ENCODE results near the gene KLHDC8A.

DNA sequence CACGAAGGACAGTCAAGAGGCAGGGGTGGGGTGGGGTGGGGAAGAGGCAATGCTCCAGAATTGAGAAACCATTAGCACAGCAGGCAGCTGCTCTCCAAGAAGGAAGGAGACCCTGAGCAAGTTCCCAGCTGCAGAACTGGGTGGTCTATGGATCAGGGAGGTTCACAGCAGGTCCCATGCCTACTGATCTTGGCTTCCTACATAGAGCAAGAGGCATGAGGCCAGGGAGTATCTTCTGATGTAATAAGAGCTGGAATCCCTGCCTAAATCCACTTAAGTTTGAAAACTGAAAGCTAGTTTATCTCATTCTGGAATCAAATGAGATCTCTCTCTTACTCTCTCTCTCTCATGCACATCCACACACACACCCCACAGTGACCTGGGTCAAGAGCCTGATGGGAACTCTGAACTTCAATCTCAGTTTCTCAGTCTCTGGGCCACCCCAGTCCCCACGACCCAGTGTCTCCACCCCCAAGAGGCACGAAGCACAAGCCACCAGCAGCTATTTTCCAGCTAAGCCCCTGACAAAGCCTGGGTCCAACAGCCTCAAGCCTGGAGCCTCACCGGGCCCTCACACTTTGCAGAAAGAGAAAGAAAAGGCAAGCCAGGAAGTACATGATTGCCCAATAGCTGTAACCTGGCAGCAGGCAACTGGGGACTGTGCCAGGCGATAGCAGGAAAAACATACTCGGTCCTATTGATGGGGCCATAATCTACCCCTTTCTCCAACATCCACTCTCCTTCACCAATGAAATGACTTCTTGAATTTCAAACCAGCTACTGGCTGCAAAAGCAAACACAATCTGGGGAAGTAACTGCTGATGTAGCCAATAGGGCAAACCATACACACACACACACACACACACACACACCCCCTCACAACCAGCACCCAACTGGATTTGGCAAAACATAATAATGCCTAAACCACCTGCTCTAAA, 37.4 kb downstream of the KLHDC8A start:
- TF ChIP-seq JUND (CRISPR knock-in tag; IDR thresholded peaks at IDR 0.05) (no peak), ASH2L (IDR thresholded peaks at IDR 0.05; ENCODE audit: insufficient read length, low read depth, low read length) (no peak), TCF12 (IDR thresholded peaks at IDR 0.05) (no peak), TCF12 (CRISPR knock-in tag; IDR thresholded peaks at IDR 0.05) (no peak), CHD4 (IDR thresholded peaks at IDR 0.05; ENCODE audit: borderline replicate concordance, low read length) (no peak), ZNF335 (CRISPR knock-in tag; IDR thresholded peaks at IDR 0.05) (no peak), TP53 (CRISPR knock-in tag; conservative IDR thresholded peaks at IDR 0.05) (no peak), TBP (CRISPR knock-in tag; IDR thresholded peaks at IDR 0.05) (no peak), ZBTB3 (CRISPR knock-in tag; IDR thresholded peaks at IDR 0.05; ENCODE audit: borderline replicate concordance, low read depth) (no peak)
- TF ChIP-seq, protein P1, sequence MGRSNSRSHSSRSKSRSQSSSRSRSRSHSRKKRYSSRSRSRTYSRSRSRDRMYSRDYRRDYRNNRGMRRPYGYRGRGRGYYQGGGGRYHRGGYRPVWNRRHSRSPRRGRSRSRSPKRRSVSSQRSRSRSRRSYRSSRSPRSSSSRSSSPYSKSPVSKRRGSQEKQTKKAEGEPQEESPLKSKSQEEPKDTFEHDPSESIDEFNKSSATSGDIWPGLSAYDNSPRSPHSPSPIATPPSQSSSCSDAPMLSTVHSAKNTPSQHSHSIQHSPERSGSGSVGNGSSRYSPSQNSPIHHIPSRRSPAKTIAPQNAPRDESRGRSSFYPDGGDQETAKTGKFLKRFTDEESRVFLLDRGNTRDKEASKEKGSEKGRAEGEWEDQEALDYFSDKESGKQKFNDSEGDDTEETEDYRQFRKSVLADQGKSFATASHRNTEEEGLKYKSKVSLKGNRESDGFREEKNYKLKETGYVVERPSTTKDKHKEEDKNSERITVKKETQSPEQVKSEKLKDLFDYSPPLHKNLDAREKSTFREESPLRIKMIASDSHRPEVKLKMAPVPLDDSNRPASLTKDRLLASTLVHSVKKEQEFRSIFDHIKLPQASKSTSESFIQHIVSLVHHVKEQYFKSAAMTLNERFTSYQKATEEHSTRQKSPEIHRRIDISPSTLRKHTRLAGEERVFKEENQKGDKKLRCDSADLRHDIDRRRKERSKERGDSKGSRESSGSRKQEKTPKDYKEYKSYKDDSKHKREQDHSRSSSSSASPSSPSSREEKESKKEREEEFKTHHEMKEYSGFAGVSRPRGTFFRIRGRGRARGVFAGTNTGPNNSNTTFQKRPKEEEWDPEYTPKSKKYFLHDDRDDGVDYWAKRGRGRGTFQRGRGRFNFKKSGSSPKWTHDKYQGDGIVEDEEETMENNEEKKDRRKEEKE (IDR thresholded peaks at IDR 0.05) = no peak
- TF ChIP-seq, protein P2, sequence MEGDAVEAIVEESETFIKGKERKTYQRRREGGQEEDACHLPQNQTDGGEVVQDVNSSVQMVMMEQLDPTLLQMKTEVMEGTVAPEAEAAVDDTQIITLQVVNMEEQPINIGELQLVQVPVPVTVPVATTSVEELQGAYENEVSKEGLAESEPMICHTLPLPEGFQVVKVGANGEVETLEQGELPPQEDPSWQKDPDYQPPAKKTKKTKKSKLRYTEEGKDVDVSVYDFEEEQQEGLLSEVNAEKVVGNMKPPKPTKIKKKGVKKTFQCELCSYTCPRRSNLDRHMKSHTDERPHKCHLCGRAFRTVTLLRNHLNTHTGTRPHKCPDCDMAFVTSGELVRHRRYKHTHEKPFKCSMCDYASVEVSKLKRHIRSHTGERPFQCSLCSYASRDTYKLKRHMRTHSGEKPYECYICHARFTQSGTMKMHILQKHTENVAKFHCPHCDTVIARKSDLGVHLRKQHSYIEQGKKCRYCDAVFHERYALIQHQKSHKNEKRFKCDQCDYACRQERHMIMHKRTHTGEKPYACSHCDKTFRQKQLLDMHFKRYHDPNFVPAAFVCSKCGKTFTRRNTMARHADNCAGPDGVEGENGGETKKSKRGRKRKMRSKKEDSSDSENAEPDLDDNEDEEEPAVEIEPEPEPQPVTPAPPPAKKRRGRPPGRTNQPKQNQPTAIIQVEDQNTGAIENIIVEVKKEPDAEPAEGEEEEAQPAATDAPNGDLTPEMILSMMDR (CRISPR knock-in tag; IDR thresholded peaks at IDR 0.05) = no peak
- TF ChIP-seq, protein P3, sequence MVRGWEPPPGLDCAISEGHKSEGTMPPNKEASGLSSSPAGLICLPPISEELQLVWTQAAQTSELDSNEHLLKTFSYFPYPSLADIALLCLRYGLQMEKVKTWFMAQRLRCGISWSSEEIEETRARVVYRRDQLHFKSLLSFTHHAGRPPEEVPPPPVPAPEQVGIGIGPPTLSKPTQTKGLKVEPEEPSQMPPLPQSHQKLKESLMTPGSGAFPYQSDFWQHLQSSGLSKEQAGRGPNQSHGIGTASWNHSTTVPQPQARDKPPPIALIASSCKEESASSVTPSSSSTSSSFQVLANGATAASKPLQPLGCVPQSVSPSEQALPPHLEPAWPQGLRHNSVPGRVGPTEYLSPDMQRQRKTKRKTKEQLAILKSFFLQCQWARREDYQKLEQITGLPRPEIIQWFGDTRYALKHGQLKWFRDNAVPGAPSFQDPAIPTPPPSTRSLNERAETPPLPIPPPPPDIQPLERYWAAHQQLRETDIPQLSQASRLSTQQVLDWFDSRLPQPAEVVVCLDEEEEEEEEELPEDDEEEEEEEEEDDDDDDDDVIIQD (CRISPR knock-in tag; IDR thresholded peaks at IDR 0.05; ENCODE audit: low read depth) = no peak
- TF ChIP-seq, protein P4, sequence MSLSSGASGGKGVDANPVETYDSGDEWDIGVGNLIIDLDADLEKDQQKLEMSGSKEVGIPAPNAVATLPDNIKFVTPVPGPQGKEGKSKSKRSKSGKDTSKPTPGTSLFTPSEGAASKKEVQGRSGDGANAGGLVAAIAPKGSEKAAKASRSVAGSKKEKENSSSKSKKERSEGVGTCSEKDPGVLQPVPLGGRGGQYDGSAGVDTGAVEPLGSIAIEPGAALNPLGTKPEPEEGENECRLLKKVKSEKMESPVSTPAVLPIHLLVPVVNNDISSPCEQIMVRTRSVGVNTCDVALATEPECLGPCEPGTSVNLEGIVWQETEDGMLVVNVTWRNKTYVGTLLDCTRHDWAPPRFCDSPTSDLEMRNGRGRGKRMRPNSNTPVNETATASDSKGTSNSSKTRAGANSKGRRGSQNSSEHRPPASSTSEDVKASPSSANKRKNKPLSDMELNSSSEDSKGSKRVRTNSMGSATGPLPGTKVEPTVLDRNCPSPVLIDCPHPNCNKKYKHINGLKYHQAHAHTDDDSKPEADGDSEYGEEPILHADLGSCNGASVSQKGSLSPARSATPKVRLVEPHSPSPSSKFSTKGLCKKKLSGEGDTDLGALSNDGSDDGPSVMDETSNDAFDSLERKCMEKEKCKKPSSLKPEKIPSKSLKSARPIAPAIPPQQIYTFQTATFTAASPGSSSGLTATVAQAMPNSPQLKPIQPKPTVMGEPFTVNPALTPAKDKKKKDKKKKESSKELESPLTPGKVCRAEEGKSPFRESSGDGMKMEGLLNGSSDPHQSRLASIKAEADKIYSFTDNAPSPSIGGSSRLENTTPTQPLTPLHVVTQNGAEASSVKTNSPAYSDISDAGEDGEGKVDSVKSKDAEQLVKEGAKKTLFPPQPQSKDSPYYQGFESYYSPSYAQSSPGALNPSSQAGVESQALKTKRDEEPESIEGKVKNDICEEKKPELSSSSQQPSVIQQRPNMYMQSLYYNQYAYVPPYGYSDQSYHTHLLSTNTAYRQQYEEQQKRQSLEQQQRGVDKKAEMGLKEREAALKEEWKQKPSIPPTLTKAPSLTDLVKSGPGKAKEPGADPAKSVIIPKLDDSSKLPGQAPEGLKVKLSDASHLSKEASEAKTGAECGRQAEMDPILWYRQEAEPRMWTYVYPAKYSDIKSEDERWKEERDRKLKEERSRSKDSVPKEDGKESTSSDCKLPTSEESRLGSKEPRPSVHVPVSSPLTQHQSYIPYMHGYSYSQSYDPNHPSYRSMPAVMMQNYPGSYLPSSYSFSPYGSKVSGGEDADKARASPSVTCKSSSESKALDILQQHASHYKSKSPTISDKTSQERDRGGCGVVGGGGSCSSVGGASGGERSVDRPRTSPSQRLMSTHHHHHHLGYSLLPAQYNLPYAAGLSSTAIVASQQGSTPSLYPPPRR (CRISPR knock-in tag; IDR thresholded peaks at IDR 0.05; ENCODE audit: borderline replicate concordance) = no peak
- TF ChIP-seq, protein P5, sequence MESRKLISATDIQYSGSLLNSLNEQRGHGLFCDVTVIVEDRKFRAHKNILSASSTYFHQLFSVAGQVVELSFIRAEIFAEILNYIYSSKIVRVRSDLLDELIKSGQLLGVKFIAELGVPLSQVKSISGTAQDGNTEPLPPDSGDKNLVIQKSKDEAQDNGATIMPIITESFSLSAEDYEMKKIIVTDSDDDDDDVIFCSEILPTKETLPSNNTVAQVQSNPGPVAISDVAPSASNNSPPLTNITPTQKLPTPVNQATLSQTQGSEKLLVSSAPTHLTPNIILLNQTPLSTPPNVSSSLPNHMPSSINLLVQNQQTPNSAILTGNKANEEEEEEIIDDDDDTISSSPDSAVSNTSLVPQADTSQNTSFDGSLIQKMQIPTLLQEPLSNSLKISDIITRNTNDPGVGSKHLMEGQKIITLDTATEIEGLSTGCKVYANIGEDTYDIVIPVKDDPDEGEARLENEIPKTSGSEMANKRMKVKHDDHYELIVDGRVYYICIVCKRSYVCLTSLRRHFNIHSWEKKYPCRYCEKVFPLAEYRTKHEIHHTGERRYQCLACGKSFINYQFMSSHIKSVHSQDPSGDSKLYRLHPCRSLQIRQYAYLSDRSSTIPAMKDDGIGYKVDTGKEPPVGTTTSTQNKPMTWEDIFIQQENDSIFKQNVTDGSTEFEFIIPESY (CRISPR knock-in tag; IDR thresholded peaks at IDR 0.05) = no peak
- TF ChIP-seq, protein P6, sequence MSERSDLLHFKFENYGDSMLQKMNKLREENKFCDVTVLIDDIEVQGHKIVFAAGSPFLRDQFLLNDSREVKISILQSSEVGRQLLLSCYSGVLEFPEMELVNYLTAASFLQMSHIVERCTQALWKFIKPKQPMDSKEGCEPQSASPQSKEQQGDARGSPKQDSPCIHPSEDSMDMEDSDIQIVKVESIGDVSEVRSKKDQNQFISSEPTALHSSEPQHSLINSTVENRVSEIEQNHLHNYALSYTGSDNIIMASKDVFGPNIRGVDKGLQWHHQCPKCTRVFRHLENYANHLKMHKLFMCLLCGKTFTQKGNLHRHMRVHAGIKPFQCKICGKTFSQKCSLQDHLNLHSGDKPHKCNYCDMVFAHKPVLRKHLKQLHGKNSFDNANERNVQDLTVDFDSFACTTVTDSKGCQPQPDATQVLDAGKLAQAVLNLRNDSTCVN (CRISPR knock-in tag; IDR thresholded peaks at IDR 0.05; ENCODE audit: borderline replicate concordance) = no peak

Measured in HepG2 (cell line).